Eye (tissue), 1 donor: Measurements from ENCODE around the gene PRKCH.

ENCODE experiments used
- DNase-seq: peaks from one replicate; pipeline ENCODE4 v3.0.0-alpha.2; 2015

Gene PRKCH

DNA sequence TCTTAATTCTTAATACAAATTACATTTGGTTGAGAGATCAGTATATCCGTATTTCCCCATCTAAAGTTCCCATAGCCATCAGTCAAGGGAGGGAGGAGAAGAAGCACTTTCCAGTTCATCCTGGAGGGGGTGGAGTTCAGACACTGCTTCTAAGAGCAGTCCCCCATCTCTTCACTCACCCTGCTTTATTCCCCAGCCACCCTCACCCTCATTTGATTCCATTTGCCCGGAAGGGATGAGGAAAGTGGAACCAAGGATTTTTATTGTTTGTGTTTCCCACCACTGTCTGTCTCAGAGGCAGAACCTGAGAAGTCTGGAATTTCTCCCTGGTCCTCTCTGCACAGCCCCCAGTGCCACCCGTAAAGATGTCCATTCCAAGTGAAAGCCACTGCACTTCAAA, 239.7 kb downstream of the PRKCH start:
- DNase-seq: no peak

- peak; percentile 73 for DNase-seq
Observed at GRCh38 chr14:61561657-61562276, 240.4 kb downstream of the PRKCH start.

DNA sequence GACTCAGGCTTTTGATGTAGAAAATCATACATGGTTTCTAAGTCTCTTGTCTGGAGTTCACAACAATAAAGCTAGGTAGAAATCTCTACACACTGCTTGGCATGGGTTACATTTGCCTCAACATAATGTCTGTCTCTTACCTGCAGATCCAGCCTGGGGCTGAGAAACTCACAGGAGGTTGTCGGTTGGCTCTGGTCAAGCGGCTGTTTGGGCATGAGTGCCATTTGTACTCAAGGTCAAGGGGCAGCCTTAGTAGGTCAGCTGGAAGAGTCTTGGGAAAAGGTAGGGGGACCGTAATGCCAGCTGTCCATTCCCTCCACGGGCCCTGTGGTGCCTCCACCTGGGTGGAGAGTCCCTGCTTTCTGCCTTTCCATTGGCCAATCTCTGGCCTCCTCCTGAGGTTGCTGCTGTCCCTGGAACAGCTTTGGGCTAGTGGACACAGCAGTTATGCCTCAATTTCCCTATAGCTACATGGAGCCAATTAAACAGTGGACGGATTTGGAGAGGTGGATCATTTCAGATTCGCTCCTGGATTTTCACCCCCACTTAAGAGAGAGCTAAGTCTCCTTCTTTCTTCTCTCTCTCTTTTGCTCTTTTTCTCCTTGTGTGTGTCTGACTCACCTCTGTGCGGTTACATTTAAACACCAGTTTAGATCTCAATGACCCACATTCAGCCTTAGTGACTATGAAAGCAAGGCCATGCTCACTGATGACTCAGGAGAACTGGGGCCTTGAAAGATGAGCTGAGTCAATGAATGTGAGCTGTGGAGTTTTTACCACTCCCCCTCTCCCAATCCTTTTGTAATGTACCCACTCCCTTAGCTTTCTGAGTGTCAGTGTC, 241.2 kb downstream of the PRKCH start:
- no peak for DNase-seq

- no peak for DNase-seq
Observed at GRCh38 chr14:61563162-61563511, 241.8 kb downstream of the PRKCH start.

DNA sequence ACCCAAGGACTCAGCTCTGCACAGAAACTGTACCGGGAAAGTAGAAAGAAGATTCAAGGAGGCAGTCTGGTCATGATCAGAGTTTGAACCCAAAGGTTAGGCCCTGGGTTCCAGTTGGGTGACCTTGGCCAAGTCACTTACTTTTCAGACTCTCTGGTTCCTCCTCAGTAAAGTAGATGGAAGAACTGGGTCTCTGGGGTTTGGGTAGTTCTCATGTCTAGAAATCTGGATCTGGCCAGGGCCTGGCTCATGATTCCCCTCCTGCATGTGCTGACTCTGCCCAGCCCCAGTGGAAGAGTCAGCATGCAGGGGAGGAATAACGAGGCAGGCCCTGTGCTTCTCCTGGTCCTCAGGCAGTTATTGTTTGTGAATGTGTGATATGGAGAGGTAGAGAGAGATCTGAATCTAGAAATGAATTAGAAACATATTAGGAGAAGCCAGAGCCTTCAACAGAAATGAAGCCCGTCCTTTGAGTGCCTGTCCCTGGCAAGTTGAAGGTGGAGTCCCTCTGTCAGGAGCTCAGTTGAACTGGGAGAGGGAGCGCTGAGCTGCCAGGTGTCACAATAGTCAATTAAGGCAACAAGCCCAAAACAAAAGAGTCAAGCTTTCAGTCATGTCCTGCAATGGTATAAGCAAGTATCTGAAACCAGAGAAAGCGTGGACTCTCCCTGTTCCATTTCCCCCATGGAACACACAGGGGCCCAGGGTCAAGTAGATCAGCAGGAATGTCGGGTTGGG, 242.7 kb downstream of the PRKCH start:
- DNase-seq: no peak

DNA sequence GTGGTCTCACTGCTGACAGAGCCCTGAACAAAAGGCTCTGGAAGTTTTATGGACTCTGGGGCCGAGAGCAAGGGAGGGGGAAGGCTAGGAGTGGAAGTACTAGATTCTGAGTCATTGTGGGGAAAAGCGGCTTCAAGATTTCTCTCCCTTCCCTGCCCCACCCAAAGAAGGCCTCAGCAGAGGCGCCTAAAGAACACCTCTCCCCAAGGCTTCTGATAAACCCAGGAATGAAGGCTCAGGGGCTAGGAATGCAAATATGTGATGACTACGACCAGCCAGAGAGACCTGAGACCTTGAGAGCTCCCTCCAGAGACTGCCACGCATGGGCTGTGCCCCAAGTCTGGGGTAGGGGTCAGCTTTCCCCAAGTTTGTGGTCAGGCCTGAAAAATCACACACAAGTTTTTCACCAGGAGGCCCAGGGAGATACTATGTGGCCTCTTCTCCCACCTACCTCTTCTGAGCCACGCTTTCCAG, 243.3 kb downstream of the PRKCH start:
- DNase-seq: no peak

DNA sequence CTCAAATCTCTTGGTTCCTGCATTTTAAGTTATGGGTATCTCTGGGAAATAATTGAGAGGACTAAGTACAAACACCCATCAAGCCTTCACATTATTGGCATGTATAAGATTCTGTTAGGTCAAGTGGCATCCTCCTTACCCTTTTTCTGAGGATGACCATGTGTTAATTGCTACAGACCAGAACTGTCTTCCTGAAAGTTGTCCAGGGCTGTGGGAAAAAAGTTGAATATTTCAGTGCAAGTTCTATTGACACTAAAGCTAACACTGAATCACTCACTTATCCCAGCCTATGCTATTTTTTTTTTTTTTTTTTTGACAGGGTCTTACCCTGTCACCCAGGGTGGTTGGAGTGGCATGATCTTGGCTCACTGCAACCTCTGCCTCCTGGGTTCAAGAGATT, 243.8 kb downstream of the PRKCH start:
- no peak for DNase-seq

GRCh38 chr14:61565836-61566536, 244.6 kb downstream of the PRKCH start:
- DNase-seq: no peak

GRCh38 chr14:61566537-61567225, 245.3 kb downstream of the PRKCH start:
- no peak for DNase-seq

GRCh38 chr14:61567838-61568571, 246.6 kb downstream of the PRKCH start:
- peak; percentile 78 for DNase-seq

DNA sequence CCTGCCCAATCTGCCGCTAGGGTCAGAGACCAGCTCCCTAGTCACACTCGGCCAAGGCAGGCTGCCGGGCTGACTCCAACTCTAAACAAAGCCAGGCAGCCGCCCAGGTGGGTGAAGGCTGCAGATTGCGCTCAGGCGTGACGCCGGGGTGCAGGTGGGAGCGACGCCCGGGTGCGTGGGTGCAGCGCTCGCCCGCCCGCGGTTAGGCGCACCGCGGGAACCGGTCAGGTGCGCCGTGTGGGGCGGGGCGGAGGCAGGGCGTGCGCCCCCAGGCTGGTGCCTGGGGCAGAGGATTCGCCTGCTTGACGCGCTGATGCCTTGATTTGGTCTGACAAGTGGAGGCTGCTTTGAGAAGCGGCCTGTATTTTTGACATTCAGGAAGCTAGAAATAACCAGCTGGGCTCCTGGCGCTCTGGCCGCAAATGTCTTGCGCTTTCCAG, 247.2 kb downstream of the PRKCH start:
- peak; percentile 90 for DNase-seq

DNA sequence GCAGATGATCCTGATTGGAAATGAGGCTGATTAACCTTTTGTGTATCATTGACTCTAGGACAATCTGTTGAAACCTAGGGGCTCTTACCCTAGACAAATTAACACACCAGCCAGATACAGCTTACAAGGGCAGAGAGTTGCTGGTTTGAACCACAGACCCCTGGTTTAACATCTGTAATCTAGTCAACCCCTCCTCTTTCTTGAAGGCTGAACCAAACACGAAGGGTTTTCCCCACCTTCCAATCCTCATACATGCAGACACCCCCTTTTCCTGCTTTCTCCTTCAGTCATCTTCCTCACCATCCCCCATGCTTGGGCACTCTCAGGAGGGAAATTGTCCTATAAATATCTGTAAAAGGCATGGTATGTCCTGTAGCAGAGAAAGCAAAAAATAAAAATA, 247.9 kb downstream of the PRKCH start:
- DNase-seq: no peak

GRCh38 chr14:61569812-61570548, 248.6 kb downstream of the PRKCH start:
- no peak for DNase-seq

- DNase-seq: no peak
Observed at GRCh38 chr14:61570549-61571290, 249.3 kb downstream of the PRKCH start.

- no peak for DNase-seq
Observed at GRCh38 chr14:61571917-61572316, 250.5 kb downstream of the PRKCH start.

- DNase-seq: no peak
Observed at GRCh38 chr14:61573321-61573720, 251.9 kb downstream of the PRKCH start.

- no peak for DNase-seq
Observed at GRCh38 chr14:61573748-61574513, 252.6 kb downstream of the PRKCH start.

DNA sequence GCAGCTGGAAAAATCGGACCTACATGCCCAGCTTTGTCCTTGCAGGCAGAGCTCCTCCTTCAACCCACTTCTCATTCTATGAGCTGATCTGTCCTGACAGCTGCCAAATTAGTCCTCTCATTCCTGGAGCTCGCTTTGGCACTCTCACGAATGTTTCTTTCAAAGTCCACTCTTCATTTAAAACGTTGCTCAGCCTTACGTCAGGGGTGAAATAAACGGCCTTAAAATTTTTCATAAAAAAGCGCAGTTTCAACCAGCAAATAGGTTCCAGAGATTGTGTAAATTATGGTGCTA, 253.1 kb downstream of the PRKCH start:
- peak; percentile 95 for DNase-seq

DNA sequence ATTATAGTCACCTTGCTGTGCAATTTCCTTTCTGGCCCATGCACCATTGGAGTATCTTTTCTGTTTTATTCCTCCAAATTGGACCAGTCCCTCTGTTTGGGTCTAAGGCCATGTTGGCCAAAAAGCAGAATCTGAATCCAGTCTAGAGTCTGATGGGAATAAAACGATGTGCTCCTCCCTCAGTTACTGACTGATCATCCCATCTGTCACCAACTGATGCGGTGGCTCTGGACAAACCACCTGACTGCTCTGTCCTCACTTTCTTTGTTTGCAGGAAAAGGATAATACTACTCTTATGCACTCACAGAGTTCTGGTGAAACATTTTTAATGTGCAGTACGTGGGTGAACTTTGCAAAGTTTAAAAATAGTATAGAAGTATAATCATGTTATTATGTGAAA, 253.7 kb downstream of the PRKCH start:
- DNase-seq: no peak
